Mucosa of stomach (tissue), 1 donor: ENCODE results near the gene SLC7A11.
"Not testable (repeated sequence)": the region's sequence is repeated elsewhere in the genome, so short reads cannot be mapped to it uniquely, and the experiment has no call there.

ENCODE experiments used
- H3K27me3 ChIP-seq: one replicate; pipeline ENCODE4 v1.7.0; 2013; ENCODE audit warnings: mild to moderate bottlenecking, low read length; ENCODE audit not compliant: control insufficient read depth, insufficient read depth
- H3K36me3 ChIP-seq: one replicate; pipeline ENCODE4 v1.7.0; 2013; ENCODE audit warnings: low read length; ENCODE audit not compliant: control insufficient read depth, insufficient read depth
- H3K4me1 ChIP-seq: one replicate; pipeline ENCODE4 v1.7.0; 2013; ENCODE audit warnings: mild to moderate bottlenecking, low read length; ENCODE audit not compliant: control insufficient read depth, insufficient read depth
- H3K4me3 ChIP-seq: one replicate; pipeline ENCODE4 v1.7.0; 2013; ENCODE audit warnings: low read length
- H3K9ac ChIP-seq: one replicate; pipeline ENCODE4 v1.7.0; 2013; ENCODE audit warnings: mild to moderate bottlenecking, low read length, moderate library complexity
- H3K9me3 ChIP-seq: one replicate; pipeline ENCODE4 v1.7.0; 2013; ENCODE audit warnings: mild to moderate bottlenecking, low read length, moderate library complexity; ENCODE audit not compliant: control insufficient read depth
- donor health status: Pancreatic carcinoma.

Gene SLC7A11

DNA sequence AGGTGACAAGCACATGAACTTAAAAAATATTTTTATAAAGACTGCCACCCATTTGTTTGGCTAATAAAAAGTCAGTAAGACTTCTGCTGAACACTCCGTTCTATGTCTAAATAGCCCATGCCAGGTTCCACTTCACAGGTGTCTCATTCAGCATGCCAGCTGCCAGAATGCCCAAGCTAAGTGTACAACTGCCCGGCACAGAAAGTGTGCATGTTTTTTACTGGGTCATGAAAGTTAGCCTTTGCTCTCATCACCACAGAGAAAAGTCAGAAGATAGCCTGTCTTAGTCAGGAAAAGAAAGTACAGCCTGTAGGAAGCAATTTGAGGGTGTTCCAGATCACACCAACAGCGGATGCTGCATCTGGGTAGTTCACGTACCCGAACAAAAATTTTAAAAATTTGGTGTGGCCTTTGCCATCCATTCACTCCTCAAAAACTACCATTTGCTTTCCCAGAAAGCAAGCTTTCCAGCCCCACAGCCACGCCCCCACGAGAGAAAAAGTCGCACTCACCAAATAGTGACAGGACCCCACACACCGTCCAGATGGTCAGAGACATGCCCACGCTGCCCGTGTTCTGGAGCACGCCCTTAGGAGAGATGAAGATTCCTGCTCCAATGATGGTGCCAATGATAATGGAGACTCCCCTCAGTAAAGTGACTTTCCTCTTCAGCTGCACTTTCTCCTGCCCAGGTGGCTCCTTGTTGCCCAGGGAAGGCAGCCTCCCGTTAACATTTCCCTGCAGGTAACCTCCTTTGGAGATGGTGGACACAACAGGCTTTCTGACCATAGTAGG lies 671 bp downstream of the SLC7A11 start:
- no peaks in the 10 kb centered on the region for H3K27me3 ChIP-seq
- H3K9me3 ChIP-seq, result no peaks in the 10 kb centered on the region
- no peaks in the 10 kb centered on the region for H3K4me1 ChIP-seq
- peak overlapping the region; percentile 70 for H3K9ac ChIP-seq
- peak overlapping the region; percentile 14 for H3K4me3 ChIP-seq
- H3K36me3 ChIP-seq, result no peaks in the 10 kb centered on the region

DNA sequence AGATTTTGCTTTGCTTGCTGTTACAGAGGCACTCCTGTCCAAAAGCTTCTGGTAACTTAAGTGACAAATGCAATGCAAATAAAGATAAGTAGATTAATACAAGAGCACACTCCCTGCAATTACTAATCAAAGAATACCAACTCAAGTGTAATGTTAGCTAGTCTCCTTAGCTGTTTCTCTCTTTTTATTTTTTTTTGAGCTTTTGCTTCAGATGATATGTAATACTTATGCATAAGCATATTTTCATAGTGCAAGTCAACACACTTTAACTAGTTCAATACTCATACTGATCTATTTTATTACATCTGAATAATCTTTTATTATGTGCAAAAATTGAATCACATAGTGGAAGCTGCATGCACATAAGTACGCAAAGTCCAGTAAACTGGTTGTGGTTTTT lies 2.7 kb downstream of the SLC7A11 start:
- Histone ChIP-seq H3K36me3 (no peaks in the 10 kb centered on the region), H3K27me3 (no peaks in the 10 kb centered on the region), H3K4me3 (no peak overlapping the region), H3K9ac (peak overlapping the region; percentile 14), H3K9me3 (no peaks in the 10 kb centered on the region), H3K4me1 (peaks cover 7% of the 10 kb centered on the region)

- no peak overlapping the region for H3K4me3 ChIP-seq
- peaks cover 7% of the 10 kb centered on the region for H3K4me1 ChIP-seq
- H3K36me3 ChIP-seq, result no peaks in the 10 kb centered on the region
- H3K9me3 ChIP-seq, result no peaks in the 10 kb centered on the region
- no peaks in the 10 kb centered on the region for H3K27me3 ChIP-seq
- H3K9ac ChIP-seq, result no peak overlapping the region
Observed at GRCh38 chr4:138238521-138239292, 3.4 kb downstream of the SLC7A11 start.

- H3K9me3 ChIP-seq, H3K36me3 ChIP-seq, H3K27me3 ChIP-seq, H3K4me3 ChIP-seq, H3K9ac ChIP-seq, H3K4me1 ChIP-seq: not testable (repeated sequence)
Observed at GRCh38 chr4:138237132-138237531, 5.0 kb downstream of the SLC7A11 start.

DNA sequence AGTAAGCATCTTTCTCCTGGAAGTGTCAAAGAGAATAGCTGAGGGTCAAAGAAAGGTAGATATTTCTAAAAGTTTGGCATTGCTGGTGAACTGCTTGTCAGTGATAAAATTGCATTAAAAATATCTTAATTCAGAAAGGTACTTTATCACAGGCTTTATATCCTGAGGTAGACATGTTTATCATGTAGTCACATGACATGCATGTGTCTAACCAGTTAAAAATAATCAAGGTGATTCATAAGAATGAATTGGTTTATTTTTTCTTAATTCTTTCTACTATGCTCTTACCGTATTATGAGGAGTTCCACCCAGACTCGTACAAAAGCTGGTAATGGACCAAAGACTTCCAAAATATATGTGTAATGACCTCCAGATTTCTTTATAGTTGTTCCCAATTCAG lies 6.1 kb downstream of the SLC7A11 start:
- Histone ChIP-seq H3K36me3 (no peaks in the 10 kb centered on the region), H3K4me1 (peaks cover 7% of the 10 kb centered on the region), H3K4me3 (no peak overlapping the region), H3K9ac (no peak overlapping the region), H3K9me3 (no peaks in the 10 kb centered on the region), H3K27me3 (no peaks in the 10 kb centered on the region)

GRCh38 chr4:138235419-138235952 lies 6.7 kb downstream of the SLC7A11 start:
- Histone ChIP-seq H3K27me3 (no peaks in the 10 kb centered on the region), H3K4me3 (no peak overlapping the region), H3K36me3 (no peaks in the 10 kb centered on the region), H3K9ac (no peak overlapping the region), H3K9me3 (no peaks in the 10 kb centered on the region), H3K4me1 (peaks cover 7% of the 10 kb centered on the region)

DNA sequence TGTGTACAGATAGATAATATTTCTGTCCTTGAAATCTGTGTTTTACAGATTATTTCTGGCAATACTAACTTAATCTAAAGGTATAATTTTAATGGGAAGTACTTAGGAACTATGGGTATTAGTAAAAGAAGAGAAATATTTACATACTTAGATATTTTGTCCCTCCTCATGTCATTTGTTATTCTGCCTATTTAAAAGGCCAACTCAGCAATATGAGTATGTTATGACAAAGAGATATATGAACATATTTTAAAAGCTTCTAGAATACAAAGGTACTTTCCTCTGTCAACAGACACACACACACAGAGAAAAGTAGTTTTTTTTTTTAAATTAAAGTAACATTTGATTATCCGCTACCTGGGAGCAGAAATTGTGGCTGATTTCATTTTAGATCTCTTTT lies 7.9 kb downstream of the SLC7A11 start:
- Histone ChIP-seq H3K4me3 (no peak overlapping the region), H3K27me3 (no peaks in the 10 kb centered on the region), H3K4me1 (peaks cover 7% of the 10 kb centered on the region), H3K9me3 (no peaks in the 10 kb centered on the region), H3K9ac (no peak overlapping the region), H3K36me3 (no peaks in the 10 kb centered on the region)

- no peaks in the 10 kb centered on the region for H3K36me3 ChIP-seq
- H3K27me3 ChIP-seq, result no peaks in the 10 kb centered on the region
- no peak overlapping the region for H3K4me3 ChIP-seq
- H3K4me1 ChIP-seq, result peaks cover 7% of the 10 kb centered on the region
- no peaks in the 10 kb centered on the region for H3K9me3 ChIP-seq
- H3K9ac ChIP-seq, result no peak overlapping the region
Observed at GRCh38 chr4:138233313-138234034, 8.7 kb downstream of the SLC7A11 start.

DNA sequence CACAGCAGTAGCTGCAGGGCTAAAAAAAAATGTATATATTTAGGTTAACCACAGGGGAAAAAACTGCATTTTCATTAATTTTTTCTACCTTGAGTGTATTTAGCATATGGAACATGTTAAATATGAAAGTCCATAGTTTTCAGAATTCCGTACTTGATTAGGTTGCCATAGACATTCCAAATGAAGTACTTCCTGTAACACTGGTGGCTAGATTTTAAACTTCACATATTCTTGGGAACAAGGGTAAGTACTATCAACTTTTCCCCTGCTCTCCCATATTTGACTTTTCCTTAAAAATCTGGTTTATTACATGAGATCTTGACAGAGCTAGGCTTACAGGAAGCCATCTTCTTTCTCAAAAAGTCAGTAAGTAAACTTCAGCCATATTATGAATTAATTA lies 9.8 kb downstream of the SLC7A11 start:
- no peaks in the 10 kb centered on the region for H3K27me3 ChIP-seq
- H3K4me3 ChIP-seq, result no peak overlapping the region
- peaks cover 10% of the 10 kb centered on the region for H3K4me1 ChIP-seq
- H3K9ac ChIP-seq, result no peak overlapping the region
- H3K36me3 ChIP-seq, result no peaks in the 10 kb centered on the region
- no peaks in the 10 kb centered on the region for H3K9me3 ChIP-seq

- no peaks in the 10 kb centered on the region for H3K27me3 ChIP-seq
- no peak overlapping the region for H3K9ac ChIP-seq
- H3K36me3 ChIP-seq, result no peaks in the 10 kb centered on the region
- H3K4me3 ChIP-seq, result no peak overlapping the region
- H3K4me1 ChIP-seq, result peaks cover 4% of the 10 kb centered on the region
- no peaks in the 10 kb centered on the region for H3K9me3 ChIP-seq
Observed at GRCh38 chr4:138230048-138230447, 12.1 kb downstream of the SLC7A11 start.

DNA sequence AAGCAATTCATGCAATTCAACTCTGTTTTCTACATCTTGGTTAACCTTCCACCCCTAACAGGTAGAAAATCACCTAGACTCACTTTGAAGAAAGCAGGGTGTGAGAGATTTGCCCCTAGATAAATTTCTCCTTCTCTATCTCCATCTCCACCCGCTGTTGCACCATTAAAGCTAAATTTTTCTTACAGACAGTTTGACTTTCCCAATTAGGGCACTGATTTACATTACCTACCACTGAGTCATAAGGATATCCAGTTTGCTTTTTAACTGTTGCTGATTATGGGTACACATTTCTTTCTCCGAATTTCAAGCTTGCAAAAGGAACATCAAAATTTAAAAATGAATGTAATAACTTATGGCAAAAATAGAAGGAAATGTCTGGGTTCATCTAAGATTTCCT lies 13.0 kb downstream of the SLC7A11 start:
- Histone ChIP-seq H3K4me1 (peaks cover 4% of the 10 kb centered on the region), H3K9me3 (no peaks in the 10 kb centered on the region), H3K36me3 (no peaks in the 10 kb centered on the region), H3K4me3 (no peak overlapping the region), H3K9ac (no peak overlapping the region), H3K27me3 (no peaks in the 10 kb centered on the region)

DNA sequence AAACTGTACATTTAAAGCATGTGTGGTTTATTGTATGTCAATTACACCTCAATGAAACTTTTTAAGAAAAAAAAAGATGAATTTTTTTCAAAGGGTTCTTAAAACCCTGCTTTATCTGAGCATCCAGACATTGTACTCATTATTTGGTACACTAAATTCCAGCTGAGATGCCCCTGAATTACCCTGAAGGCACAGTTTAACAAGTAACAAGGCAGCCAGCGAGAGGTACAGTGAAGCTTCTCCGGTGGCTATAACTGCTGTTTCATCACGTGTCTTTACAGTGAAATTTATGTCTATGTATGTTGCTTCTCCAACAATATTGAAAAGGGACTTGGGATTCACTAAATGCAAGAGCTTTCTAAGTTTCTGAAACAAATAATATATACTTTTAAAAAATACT lies 15.8 kb downstream of the SLC7A11 start:
- no peak overlapping the region for H3K4me3 ChIP-seq
- H3K9ac ChIP-seq, result no peak overlapping the region
- no peaks in the 10 kb centered on the region for H3K9me3 ChIP-seq
- H3K4me1 ChIP-seq, result peaks cover 4% of the 10 kb centered on the region
- H3K27me3 ChIP-seq, result no peaks in the 10 kb centered on the region
- no peaks in the 10 kb centered on the region for H3K36me3 ChIP-seq
